ENCODE data around the gene PCDH18.

The PCDH18 gene

GRCh38 chr4:137471895-137472294, 60.4 kb downstream of the PCDH18 start:
- no peak overlapping the region for H3K4me3 ChIP-seq (ENCODE audit: control insufficient read depth, low read depth, low read length)
- no peak for DNase-seq (ENCODE audit: low read depth)
- no peak for TF ChIP-seq CTCF (IDR thresholded peaks at IDR 0.05; ENCODE audit: control insufficient read depth, insufficient read depth, low read depth, low read length, missing control alignments)

GRCh38 chr4:137471461-137471860, 60.8 kb downstream of the PCDH18 start:
- no peak for TF ChIP-seq CTCF (IDR thresholded peaks at IDR 0.05; ENCODE audit: control insufficient read depth, insufficient read depth, low read depth, low read length, missing control alignments)
- no peak overlapping the region for H3K4me3 ChIP-seq (ENCODE audit: control insufficient read depth, low read depth, low read length)
- DNase-seq (ENCODE audit: low read depth), result no peak

GRCh38 chr4:137470806-137471205, 61.5 kb downstream of the PCDH18 start:
- TF ChIP-seq CTCF (IDR thresholded peaks at IDR 0.05; ENCODE audit: control insufficient read depth, insufficient read depth, low read depth, low read length, missing control alignments), result no peak
- no peak for DNase-seq (ENCODE audit: low read depth)
- H3K4me3 ChIP-seq (ENCODE audit: control insufficient read depth, low read depth, low read length), result no peak overlapping the region
